Measurements from ENCODE around the gene SETD5.

Gene SETD5

GRCh38 chr3:9388562-9389272 is 8.7 kb upstream of the SETD5 start:
- H3K4me3 ChIP-seq (ENCODE audit: low read depth, low read length) = no peak overlapping the region
- no peak for DNase-seq (ENCODE audit: low read depth)
- in situ Hi-C loops (cut with HindIII; ENCODE audit: low sequenced_read_pairs) = no loop called here
- TF ChIP-seq CTCF (IDR thresholded peaks at IDR 0.05; ENCODE audit: low read depth, low read length, missing control alignments) = no peak

DNA sequence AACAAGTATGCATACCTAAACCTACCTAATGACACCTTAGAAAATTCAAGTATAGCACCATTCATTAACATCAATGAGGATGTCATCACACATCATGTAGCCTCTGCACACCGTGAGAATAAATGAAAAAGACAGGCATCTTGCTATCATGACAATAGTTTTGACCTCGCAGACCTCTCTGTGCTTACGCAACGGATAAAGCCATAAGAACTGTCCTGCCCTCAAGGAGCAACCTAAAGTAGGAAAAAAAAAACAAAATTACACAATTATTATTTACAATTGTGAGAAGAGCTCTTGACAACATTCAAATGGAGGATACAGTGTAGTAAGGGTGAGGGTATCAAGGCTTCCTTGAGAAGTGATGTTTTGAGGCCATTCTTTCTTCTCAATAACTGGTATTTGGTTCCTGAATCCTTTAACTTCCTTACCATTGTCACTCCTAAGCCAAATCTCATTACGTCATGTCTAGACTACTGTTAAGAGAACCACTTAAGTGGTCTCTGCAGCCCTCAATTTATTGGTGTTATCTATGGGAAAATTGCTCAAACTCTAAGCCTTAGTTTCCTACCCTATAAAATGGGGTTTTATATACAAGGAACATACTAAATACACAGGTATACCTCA is 7.0 kb upstream of the SETD5 start:
- no peak for DNase-seq (ENCODE audit: low read depth)
- no peak for TF ChIP-seq CTCF (IDR thresholded peaks at IDR 0.05; ENCODE audit: low read depth, low read length, missing control alignments)
- in situ Hi-C loops (cut with HindIII; ENCODE audit: low sequenced_read_pairs) = no loop called here
- no peak overlapping the region for H3K4me3 ChIP-seq (ENCODE audit: low read depth, low read length)

DNA sequence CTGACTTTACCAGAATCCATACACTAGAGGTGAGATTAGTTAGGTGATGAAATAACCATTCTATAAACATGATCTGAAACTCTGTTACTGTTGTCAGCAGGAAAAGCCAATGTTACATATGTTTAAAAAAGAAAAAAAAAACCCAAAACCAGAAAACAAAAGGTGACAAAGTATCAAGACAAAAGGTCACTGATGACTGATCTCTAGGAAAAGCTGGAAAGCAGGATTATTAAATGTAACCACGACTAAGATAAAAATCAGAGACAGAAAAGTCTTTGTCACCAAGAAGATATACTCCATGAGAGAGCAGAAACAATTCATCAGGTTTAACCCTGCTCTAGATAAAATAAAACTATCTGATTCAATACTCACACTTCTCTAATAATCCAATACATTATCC is 5.4 kb upstream of the SETD5 start:
- no peak for TF ChIP-seq CTCF (IDR thresholded peaks at IDR 0.05; ENCODE audit: low read depth, low read length, missing control alignments)
- in situ Hi-C loops (cut with HindIII; ENCODE audit: low sequenced_read_pairs) = no loop called here
- H3K4me3 ChIP-seq (ENCODE audit: low read depth, low read length) = no peak overlapping the region
- DNase-seq (ENCODE audit: low read depth) = no peak

GRCh38 chr3:9395570-9396300 is 1.7 kb upstream of the SETD5 start:
- DNase-seq (ENCODE audit: low read depth) = no peak
- in situ Hi-C loops (cut with HindIII; ENCODE audit: low sequenced_read_pairs) = no loop called here

DNA sequence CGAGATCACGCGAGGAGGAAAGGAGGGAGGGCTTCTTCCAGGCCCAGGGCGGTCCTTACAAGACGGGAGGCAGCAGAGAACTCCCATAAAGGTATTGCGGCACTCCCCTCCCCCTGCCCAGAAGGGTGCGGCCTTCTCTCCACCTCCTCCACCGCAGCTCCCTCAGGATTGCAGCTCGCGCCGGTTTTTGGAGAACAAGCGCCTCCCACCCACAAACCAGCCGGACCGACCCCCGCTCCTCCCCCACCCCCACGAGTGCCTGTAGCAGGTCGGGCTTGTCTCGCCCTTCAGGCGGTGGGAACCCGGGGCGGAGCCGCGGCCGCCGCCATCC is 1.1 kb upstream of the SETD5 start:
- peak overlapping the region; percentile 79 for H3K4me3 ChIP-seq (ENCODE audit: low read depth, low read length)
- in situ Hi-C loops (cut with HindIII; ENCODE audit: low sequenced_read_pairs) = no loop called here
- peak; percentile 91 for DNase-seq (ENCODE audit: low read depth)
- TF ChIP-seq CTCF (IDR thresholded peaks at IDR 0.05; ENCODE audit: low read depth, low read length, missing control alignments) = no peak

More at GRCh38 chr3:9395570-9396300, 1.7 kb upstream of the SETD5 start:
- H3K4me3 ChIP-seq (ENCODE audit: low read depth, low read length) = peak overlapping the region; percentile 79
- TF ChIP-seq CTCF (IDR thresholded peaks at IDR 0.05; ENCODE audit: low read depth, low read length, missing control alignments) = no peak

DNA sequence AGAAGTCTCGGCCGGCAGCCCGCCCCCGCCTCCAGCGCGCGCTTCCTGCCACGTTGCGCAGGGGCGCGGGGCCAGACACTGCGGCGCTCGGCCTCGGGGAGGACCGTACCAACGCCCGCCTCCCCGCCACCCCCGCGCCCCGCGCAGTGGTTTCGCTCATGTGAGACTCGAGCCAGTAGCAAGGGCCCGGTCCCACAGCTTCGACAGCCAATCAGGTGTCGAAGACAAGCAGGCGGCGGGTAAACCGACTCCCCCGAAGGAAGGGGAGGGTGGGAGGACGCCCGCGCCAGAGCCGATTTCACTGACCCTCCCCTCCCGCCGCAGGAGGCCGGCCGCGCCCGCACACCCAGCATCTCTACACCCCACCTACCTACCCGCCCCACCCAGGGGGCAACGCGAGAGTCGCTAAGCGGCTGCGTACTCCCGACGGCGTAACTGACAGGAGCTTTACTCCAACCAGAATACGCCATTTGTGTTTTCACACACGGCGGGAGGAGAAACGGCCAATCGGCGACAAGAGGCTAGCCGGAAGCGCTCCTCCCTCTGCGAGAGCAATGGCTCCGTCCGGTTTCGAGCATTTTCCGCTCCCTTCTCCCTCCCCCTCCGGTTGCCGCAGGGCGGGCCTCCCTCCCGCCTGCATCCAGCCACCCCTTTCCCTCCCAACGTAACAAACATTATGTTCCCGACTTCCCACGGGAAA is 633 bp upstream of the SETD5 start:
- peak; percentile 99 for DNase-seq (ENCODE audit: low read depth)
- peak overlapping the region; percentile 79 for H3K4me3 ChIP-seq (ENCODE audit: low read depth, low read length)
- TF ChIP-seq CTCF (IDR thresholded peaks at IDR 0.05; ENCODE audit: low read depth, low read length, missing control alignments) = no peak
- in situ Hi-C loops (cut with HindIII; ENCODE audit: low sequenced_read_pairs) = no loop called here
